CD4-positive, alpha-beta memory T cell (primary cell): ENCODE results near the gene GRID1. TPM values are rescaled to one million over a fixed set of nuclear protein-coding genes. Genes with fewer than 3 reads are reported as not detected.
A peak's percentile ranks its signal among the peaks of the same experiment; 100 is the strongest.

Experiments used
- CTCF ChIA-PET: fragments of 350-600 bp; sonication (Branson Sonifier 250); formaldehyde crosslinking; loops from one replicate; lab custom pipeline; 2021; ENCODE audit warnings: inconsistent platforms; ENCODE audit not compliant: partially characterized antibody; lab: Charles Lee
- POLR2A ChIA-PET: fragments of 350-600 bp; sonication (Branson Sonifier 250); formaldehyde crosslinking; loops from one replicate; lab custom pipeline; 2021; ENCODE audit not compliant: partially characterized antibody; lab: Charles Lee
- DNase-seq, 5 donors: peaks; one replicate each; pipeline versions ENCODE4 v3.0.0 to v3.0.0-alpha.2; 2020 to 2022; ENCODE audit warnings: mixed read lengths in 1 of 5
- H3K27ac ChIP-seq: one replicate; pipeline ENCODE4 v1.7.0; 2013; ENCODE audit warnings: low read depth, low read length
- H3K27me3 ChIP-seq: 2 replicates; pipeline ENCODE4 v1.7.0; 2013; ENCODE audit warnings: mild to moderate bottlenecking, low read length, moderate library complexity; ENCODE audit not compliant: insufficient read depth
- H3K36me3 ChIP-seq: 2 replicates; pipeline ENCODE4 v1.7.0; 2013; ENCODE audit warnings: mild to moderate bottlenecking, low read length, moderate library complexity; ENCODE audit not compliant: insufficient read depth
- H3K4me1 ChIP-seq: 2 replicates; pipeline ENCODE4 v1.7.0; 2013; ENCODE audit warnings: mild to moderate bottlenecking, low read length, moderate library complexity; ENCODE audit not compliant: insufficient read depth
- H3K4me3 ChIP-seq, 2 donors: one replicate each; pipeline ENCODE4 v1.7.0; 2013; ENCODE audit warnings: low read length in 2 of 2, mild to moderate bottlenecking in 1 of 2
- H3K9me3 ChIP-seq, 2 donors: one replicate each; pipeline ENCODE4 v1.7.0; 2013; ENCODE audit warnings: low read length in 2 of 2, control low read depth in 1 of 2; ENCODE audit not compliant: control insufficient read depth in 1 of 2
- H3K27ac Mint-ChIP-seq, 7 donors: one replicate each; pipeline ENCODE4 v1.8.0; 2020 to 2021; ENCODE audit warnings: mixed read lengths in 7 of 7, mild to moderate bottlenecking in 6 of 7, inconsistent platforms in 3 of 7, moderate library complexity in 3 of 7
- H3K27me3 Mint-ChIP-seq, 2 donors: one replicate each; pipeline ENCODE4 v1.8.0; 2020 to 2021; ENCODE audit warnings: mixed read lengths in 2 of 2
- H3K36me3 Mint-ChIP-seq, 2 donors: one replicate each; pipeline ENCODE4 v1.8.0; 2020 to 2021; ENCODE audit warnings: mixed read lengths in 2 of 2, inconsistent platforms in 1 of 2, mild to moderate bottlenecking in 1 of 2
- H3K4me1 Mint-ChIP-seq, 4 donors: one replicate each; pipeline ENCODE4 v1.8.0; 2020 to 2021; ENCODE audit warnings: mixed read lengths in 4 of 4, mild to moderate bottlenecking in 1 of 4
- H3K4me3 Mint-ChIP-seq, 8 donors: one replicate each; pipeline ENCODE4 v1.8.0; 2020 to 2021; ENCODE audit warnings: mixed read lengths in 8 of 8, mild to moderate bottlenecking in 7 of 8, moderate library complexity in 6 of 8, inconsistent platforms in 3 of 8
- H3K9me3 Mint-ChIP-seq, 8 donors: one replicate each; pipeline ENCODE4 v1.8.0; 2020 to 2021; ENCODE audit warnings: mixed read lengths in 8 of 8, mild to moderate bottlenecking in 5 of 8, inconsistent platforms in 3 of 8, moderate library complexity in 1 of 8
- intact Hi-C: fragments of 100-400 bp; cut with micrococcal nuclease; formaldehyde crosslinking; loops from one replicate; pipeline ENCODE4 v1.15.1; 2023
- polyA plus RNA-seq, 2 donors: library from polyadenylated mRNA; unstranded; fragments of 300-500 nt; fragmentation: Illumina TruSeq; gene quantifications; one replicate each; pipeline ENCODE4 v1.2.3, GENCODE V29; 2021
- total RNA-seq, 2 experiments: library from RNA; stranded (reverse); gene quantifications; one replicate each; pipeline ENCODE4 v1.2.3, GENCODE V29; 2021

Gene GRID1
- total and polyA plus RNA-seq, 4 experiments from 2014 or later = not detected

DNA sequence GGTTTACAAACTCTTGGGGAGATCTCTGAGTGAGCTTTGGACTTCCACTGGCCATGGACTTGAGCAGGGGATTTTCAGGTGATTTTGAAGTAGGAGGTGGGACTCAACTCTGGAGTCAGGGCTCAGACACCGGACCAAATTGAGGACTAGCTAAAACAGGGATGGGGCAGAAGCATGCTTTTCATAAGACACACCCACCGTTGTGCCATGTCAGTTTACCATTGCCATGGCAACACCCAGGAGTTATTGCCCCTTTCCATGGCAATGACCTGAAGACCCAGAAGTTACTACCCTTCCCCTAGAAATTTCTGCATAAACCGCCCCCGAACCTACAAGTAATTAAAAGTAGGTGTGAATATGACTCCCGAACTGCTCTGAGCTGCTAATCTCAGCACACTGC is 320.7 kb downstream of the GRID1 start:
- Mint-ChIP-seq H3K27me3 (peaks cover 0 to under 1% of the 10 kb centered on the region in 2 donors), H3K9me3 (peaks cover 0 to 1% (median 0%) of the 10 kb centered on the region in 8 donors), H3K4me3 (no peak overlapping the region), H3K27ac (peak overlapping the region in 1 of 7 donors; percentile 54), H3K36me3 (no peaks in the 10 kb centered on the region), H3K4me1 (peaks cover 18 to 37% (median 24%) of the 10 kb centered on the region in 4 donors)
- no peaks in the 10 kb centered on the region for H3K9me3 ChIP-seq
- intact Hi-C loops = no loop called here
- ChIA-PET CTCF (no interaction called here), POLR2A (no interaction called here)
- peaks cover 37% of the 10 kb centered on the region for H3K4me1 ChIP-seq
- H3K4me3 ChIP-seq = no peak overlapping the region
- H3K27ac ChIP-seq = no peak overlapping the region
- H3K36me3 ChIP-seq = no peaks in the 10 kb centered on the region
- H3K27me3 ChIP-seq = no peaks in the 10 kb centered on the region
- DNase-seq = no peak

DNA sequence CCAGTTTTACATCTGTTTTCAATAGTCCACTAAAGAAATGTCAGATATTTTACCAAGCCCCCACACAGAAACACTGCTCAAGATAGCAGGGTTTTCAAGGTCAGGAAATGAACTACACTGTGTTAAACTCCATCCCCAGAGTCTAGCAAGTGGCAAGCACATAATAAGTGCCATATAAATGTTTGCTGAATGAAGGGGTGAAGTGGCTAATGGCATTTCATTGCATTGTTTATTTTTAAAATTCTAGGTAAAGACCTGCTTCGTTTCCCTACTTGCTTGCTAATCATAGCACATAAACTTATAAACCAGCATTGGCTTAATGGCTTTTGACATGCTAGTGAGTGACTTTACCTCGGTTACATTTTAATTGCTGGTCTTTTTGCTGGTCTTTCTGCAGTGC is 322.6 kb downstream of the GRID1 start:
- POLR2A ChIA-PET = no interaction called here

DNA sequence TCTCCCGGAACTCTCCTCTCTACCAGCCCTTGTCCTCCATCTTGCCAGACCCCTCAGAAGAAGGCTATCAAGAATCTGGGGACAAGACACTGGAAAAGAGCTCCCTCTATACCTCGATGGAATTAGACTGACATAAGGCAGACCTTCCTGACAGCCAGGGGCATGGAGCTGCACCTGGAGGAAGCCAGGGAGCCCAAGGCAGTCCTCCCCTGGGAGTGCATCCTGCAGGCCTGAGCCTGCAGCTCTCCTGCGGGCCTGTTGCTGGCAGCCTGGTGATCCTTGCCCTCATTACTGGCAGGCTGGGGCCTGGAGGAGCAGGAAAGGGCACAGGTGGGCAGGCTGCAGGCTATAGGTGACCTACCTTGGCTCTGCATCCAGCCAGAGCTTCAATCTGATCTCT is 323.4 kb downstream of the GRID1 start:
- H3K9me3 Mint-ChIP-seq = no peaks in the 10 kb centered on the region
- no peak overlapping the region for H3K4me3 Mint-ChIP-seq
- H3K36me3 Mint-ChIP-seq = no peaks in the 10 kb centered on the region
- Histone ChIP-seq H3K4me1 (peaks cover 35% of the 10 kb centered on the region), H3K4me3 (no peak overlapping the region), H3K27ac (no peak overlapping the region), H3K27me3 (no peaks in the 10 kb centered on the region), H3K36me3 (no peaks in the 10 kb centered on the region), H3K9me3 (no peaks in the 10 kb centered on the region)
- peaks cover 21 to 39% (median 23%) of the 10 kb centered on the region in 4 donors for H3K4me1 Mint-ChIP-seq
- H3K27me3 Mint-ChIP-seq = peaks cover 0 to 2% of the 10 kb centered on the region in 2 donors
- no peak for DNase-seq
- H3K27ac Mint-ChIP-seq = no peak overlapping the region
- CTCF ChIA-PET = no interaction called here
- intact Hi-C loops = no loop called here
- POLR2A ChIA-PET = no interaction called here

More for the DNA sequence above, 322.6 kb downstream of the GRID1 start:
- no peaks in the 10 kb centered on the region for H3K27me3 ChIP-seq
- no peak overlapping the region for H3K4me3 ChIP-seq
- H3K27ac ChIP-seq = no peak overlapping the region
- Mint-ChIP-seq H3K27ac (no peak overlapping the region), H3K9me3 (no peaks in the 10 kb centered on the region), H3K4me3 (no peak overlapping the region), H3K36me3 (no peaks in the 10 kb centered on the region), H3K27me3 (peaks cover 0 to 2% of the 10 kb centered on the region in 2 donors), H3K4me1 (peaks cover 21 to 40% (median 25%) of the 10 kb centered on the region in 4 donors)
- H3K4me1 ChIP-seq = peaks cover 39% of the 10 kb centered on the region
- intact Hi-C loops = no loop called here
- no peak for DNase-seq
- CTCF ChIA-PET = no interaction called here
- no peaks in the 10 kb centered on the region for H3K36me3 ChIP-seq
- no peaks in the 10 kb centered on the region for H3K9me3 ChIP-seq

DNA sequence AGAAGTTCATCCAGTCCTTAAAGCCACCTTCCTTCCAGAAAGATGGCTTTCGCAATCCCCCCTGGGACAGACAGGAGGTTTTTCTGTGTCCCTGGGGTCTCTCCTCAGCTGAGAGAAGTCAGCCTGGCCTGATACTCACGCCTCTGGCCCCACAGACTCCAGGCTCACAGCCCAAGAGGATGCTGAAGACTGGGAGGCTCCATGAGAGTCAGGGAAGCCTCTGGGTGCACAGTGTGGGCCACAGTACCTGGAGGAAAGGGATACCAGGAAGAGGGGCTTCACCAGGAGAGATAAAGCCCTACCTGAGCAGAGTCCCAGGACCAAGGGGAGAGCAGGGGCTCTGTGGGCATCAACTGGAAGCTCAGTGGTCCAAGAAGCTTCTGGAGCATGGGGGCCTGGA is 324.4 kb downstream of the GRID1 start:
- Mint-ChIP-seq H3K4me3 (no peak overlapping the region), H3K27ac (no peak overlapping the region), H3K9me3 (no peaks in the 10 kb centered on the region), H3K4me1 (peaks cover 11 to 28% (median 14%) of the 10 kb centered on the region in 4 donors), H3K36me3 (no peaks in the 10 kb centered on the region), H3K27me3 (peaks cover 0 to 2% of the 10 kb centered on the region in 2 donors)
- Histone ChIP-seq H3K27me3 (no peaks in the 10 kb centered on the region), H3K4me3 (no peak overlapping the region), H3K4me1 (peaks cover 25% of the 10 kb centered on the region), H3K36me3 (no peaks in the 10 kb centered on the region), H3K9me3 (no peaks in the 10 kb centered on the region), H3K27ac (no peak overlapping the region)
- intact Hi-C loops = no loop called here
- POLR2A ChIA-PET = no interaction called here
- DNase-seq = no peak
- CTCF ChIA-PET = no interaction called here

DNA sequence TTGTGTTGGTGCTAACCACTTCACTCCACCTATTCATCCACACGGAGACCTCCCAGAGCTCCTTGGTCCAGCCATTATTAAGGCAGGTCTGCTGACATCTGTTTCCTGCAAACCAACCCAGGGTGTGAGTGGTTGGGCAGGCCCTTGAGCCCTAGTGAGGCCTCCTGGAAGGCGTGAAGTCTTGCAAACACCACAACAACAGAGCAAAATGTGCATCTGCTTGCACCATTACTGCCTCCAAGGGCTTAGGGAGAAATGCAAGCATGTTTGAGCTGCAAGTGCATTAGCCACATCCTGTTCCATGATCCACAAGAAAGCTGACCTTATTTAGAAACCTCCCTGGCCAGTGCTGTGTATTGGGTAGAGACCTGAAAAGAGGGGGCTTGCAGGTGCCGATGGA is 325.5 kb downstream of the GRID1 start:
- Histone ChIP-seq H3K27ac (no peak overlapping the region), H3K4me1 (peaks cover 14% of the 10 kb centered on the region), H3K27me3 (no peaks in the 10 kb centered on the region), H3K4me3 (no peak overlapping the region), H3K9me3 (no peaks in the 10 kb centered on the region), H3K36me3 (no peaks in the 10 kb centered on the region)
- Mint-ChIP-seq H3K36me3 (no peaks in the 10 kb centered on the region), H3K4me3 (no peak overlapping the region), H3K4me1 (peaks cover under 1 to 18% (median 8%) of the 10 kb centered on the region in 4 donors), H3K27ac (no peak overlapping the region), H3K27me3 (peaks cover 0 to 2% of the 10 kb centered on the region in 2 donors), H3K9me3 (no peaks in the 10 kb centered on the region)
- CTCF ChIA-PET = no interaction called here
- no peak for DNase-seq
- POLR2A ChIA-PET = no interaction called here
- intact Hi-C loops = no loop called here

DNA sequence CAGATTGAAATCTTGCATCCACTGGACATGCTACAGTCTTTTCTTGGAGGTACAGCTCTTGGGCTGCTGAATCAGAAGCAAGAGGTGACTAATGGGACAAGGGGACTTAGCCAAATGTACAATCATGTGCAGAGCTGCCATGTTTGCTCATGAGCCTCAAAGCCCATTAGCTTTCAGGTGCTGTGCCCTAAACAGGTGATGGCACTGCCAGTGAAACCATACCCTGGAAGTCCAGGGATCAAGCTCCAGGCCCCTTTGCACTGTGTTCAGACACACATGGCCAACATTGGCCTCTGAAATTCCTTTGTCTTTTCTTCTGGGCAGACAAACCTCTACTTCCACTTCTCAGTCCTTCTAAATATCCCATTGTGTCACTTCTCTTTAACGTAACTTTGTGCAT is 328.2 kb downstream of the GRID1 start:
- no peaks in the 10 kb centered on the region for H3K9me3 ChIP-seq
- no peaks in the 10 kb centered on the region for H3K36me3 Mint-ChIP-seq
- peaks cover 0 to 2% of the 10 kb centered on the region in 2 donors for H3K27me3 Mint-ChIP-seq
- H3K4me3 Mint-ChIP-seq = no peak overlapping the region
- H3K27me3 ChIP-seq = no peaks in the 10 kb centered on the region
- H3K27ac Mint-ChIP-seq = no peak overlapping the region
- no peak overlapping the region for H3K4me3 ChIP-seq
- H3K9me3 Mint-ChIP-seq = no peaks in the 10 kb centered on the region
- no peak overlapping the region for H3K27ac ChIP-seq
- intact Hi-C loops = no loop called here
- CTCF ChIA-PET = no interaction called here
- POLR2A ChIA-PET = no interaction called here
- H3K4me1 ChIP-seq = peaks cover 13% of the 10 kb centered on the region
- DNase-seq = no peak
- H3K4me1 Mint-ChIP-seq = peaks cover 0 to 11% (median 6%) of the 10 kb centered on the region in 4 donors
- H3K36me3 ChIP-seq = no peaks in the 10 kb centered on the region

DNA sequence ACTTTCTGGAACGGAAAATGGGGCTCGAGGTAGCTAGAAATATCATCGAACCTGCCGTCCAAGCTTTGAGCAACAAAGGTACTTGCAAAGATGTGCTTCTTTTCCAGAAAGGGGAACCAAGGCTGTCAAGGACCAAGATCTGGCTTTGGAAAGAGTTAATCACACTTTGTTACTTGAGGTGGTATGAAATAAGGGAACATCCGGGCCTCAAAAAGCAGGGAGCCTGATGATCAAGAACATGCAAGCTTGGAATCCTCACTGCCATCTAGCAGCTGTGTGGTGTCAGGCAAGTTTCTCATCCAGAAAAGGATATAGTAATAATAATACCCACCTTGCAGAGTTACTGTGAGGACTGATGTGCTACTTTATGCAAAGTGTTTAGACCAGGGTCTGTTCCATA is 329.5 kb downstream of the GRID1 start:
- Mint-ChIP-seq H3K9me3 (no peaks in the 10 kb centered on the region), H3K36me3 (no peaks in the 10 kb centered on the region), H3K4me3 (no peak overlapping the region), H3K27ac (no peak overlapping the region), H3K4me1 (peaks cover 0 to 11% (median 6%) of the 10 kb centered on the region in 4 donors), H3K27me3 (peaks cover 2% of the 10 kb centered on the region in 2 donors)
- Histone ChIP-seq H3K27ac (no peak overlapping the region), H3K4me3 (no peak overlapping the region), H3K27me3 (no peaks in the 10 kb centered on the region), H3K9me3 (no peaks in the 10 kb centered on the region), H3K36me3 (no peaks in the 10 kb centered on the region), H3K4me1 (peaks cover 13% of the 10 kb centered on the region)
- ChIA-PET POLR2A (no interaction called here), CTCF (no interaction called here)
- DNase-seq = no peak
- intact Hi-C loops = no loop called here

DNA sequence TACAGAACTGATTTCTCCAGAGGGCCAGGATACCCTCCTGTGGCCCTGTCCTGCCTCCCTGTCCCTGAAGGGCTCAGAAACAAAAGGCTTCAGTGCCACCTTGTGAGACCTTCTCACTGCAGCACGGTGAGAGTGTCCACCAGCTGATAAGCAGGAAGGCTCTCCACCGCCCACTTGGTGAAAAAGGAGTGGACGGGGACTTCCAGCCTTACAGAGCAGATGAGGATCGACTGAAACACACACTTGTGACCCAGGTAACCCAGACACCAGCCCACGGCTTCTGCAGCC is 330.1 kb downstream of the GRID1 start:
- Histone ChIP-seq H3K27ac (no peak overlapping the region), H3K36me3 (no peaks in the 10 kb centered on the region), H3K4me1 (peaks cover 8% of the 10 kb centered on the region), H3K27me3 (no peaks in the 10 kb centered on the region), H3K4me3 (no peak overlapping the region), H3K9me3 (no peaks in the 10 kb centered on the region)
- peaks cover 2 to 5% of the 10 kb centered on the region in 2 donors for H3K27me3 Mint-ChIP-seq
- no peak overlapping the region for H3K27ac Mint-ChIP-seq
- intact Hi-C loops = no loop called here
- H3K36me3 Mint-ChIP-seq = no peaks in the 10 kb centered on the region
- no peak overlapping the region for H3K4me3 Mint-ChIP-seq
- H3K4me1 Mint-ChIP-seq = peaks cover 0 to 7% (median 5%) of the 10 kb centered on the region in 4 donors
- CTCF ChIA-PET = no interaction called here
- no peak for DNase-seq
- POLR2A ChIA-PET = no interaction called here
- H3K9me3 Mint-ChIP-seq = peaks cover 0 to 3% (median 0%) of the 10 kb centered on the region in 8 donors
